OCI-LY1 (cell line): ENCODE results near the gene GDF7.

Experiments
- H2AFZ ChIP-seq: fragments of 200-600 bp; sonication (generic), shearing (Covaris generic); 2 replicates; pipeline ENCODE4 v1.6.0; 2014; ENCODE audit warnings: antibody characterized with exemption, mild to moderate bottlenecking, low read length
- H3F3A ChIP-seq: fragments of 200-600 bp; sonication (generic), shearing (Covaris generic); 2 replicates; pipeline ENCODE4 v1.6.0; 2014; ENCODE audit warnings: mild to moderate bottlenecking, antibody characterized with exemption, low read length, moderate library complexity; ENCODE audit not compliant: insufficient read depth
- H3K27ac ChIP-seq: fragments of 200-600 bp; sonication (generic); 2 replicates; pipeline ENCODE4 v1.5.1; 2014; ENCODE audit warnings: low read length, mixed run types, mild to moderate bottlenecking, low read depth; ENCODE audit not compliant: poor library complexity, severe bottlenecking
- H3K27me3 ChIP-seq: fragments of 200-600 bp; sonication (generic); 2 replicates; pipeline ENCODE4 v1.6.0; 2014; ENCODE audit warnings: antibody characterized with exemption, mild to moderate bottlenecking, low read length, moderate library complexity; ENCODE audit not compliant: insufficient read depth
- H3K36me3 ChIP-seq: fragments of 200-600 bp; sonication (generic); 2 replicates; pipeline ENCODE4 v1.6.1; 2014; ENCODE audit warnings: mild to moderate bottlenecking, antibody characterized with exemption, low read length, moderate library complexity, mixed read lengths; ENCODE audit not compliant: insufficient read depth
- H3K4me1 ChIP-seq: fragments of 200-600 bp; sonication (generic); 2 replicates; pipeline ENCODE4 v1.5.1; 2014; ENCODE audit warnings: mild to moderate bottlenecking, low read length, moderate library complexity; ENCODE audit not compliant: insufficient read depth, severe bottlenecking
- H3K4me2 ChIP-seq: fragments of 200-600 bp; sonication (generic), shearing (Covaris generic); 2 replicates; pipeline ENCODE4 v1.6.1; 2014; ENCODE audit warnings: low read length
- H3K4me3 ChIP-seq: fragments of 200-600 bp; sonication (generic); 2 replicates; pipeline ENCODE4 v1.5.1; 2014; ENCODE audit warnings: low read length, low read depth, mild to moderate bottlenecking, mixed read lengths; ENCODE audit not compliant: poor library complexity, severe bottlenecking
- H3K79me2 ChIP-seq: fragments of 200-600 bp; shearing (Covaris generic); 2 replicates; pipeline ENCODE4 v1.6.1; 2016; ENCODE audit warnings: mixed run types, low read length, mixed read lengths; ENCODE audit not compliant: insufficient read depth
- H3K9ac ChIP-seq: fragments of 200-600 bp; sonication (generic), shearing (Covaris generic); 2 replicates; pipeline ENCODE4 v1.6.1; 2014; ENCODE audit warnings: mild to moderate bottlenecking, low read length, mixed read lengths
- H3K9me2 ChIP-seq: fragments of 200-600 bp; sonication (generic), shearing (Covaris generic); 2 replicates; pipeline ENCODE4 v1.6.1; 2014; ENCODE audit warnings: low read depth, mild to moderate bottlenecking, low read length, mixed read lengths
- H3K9me3 ChIP-seq: fragments of 200-600 bp; shearing (Covaris generic); 2 replicates; pipeline ENCODE4 v1.6.1; 2014; ENCODE audit warnings: low read length, mixed read lengths
- H4K20me1 ChIP-seq: fragments of 200-600 bp; sonication (generic), shearing (Covaris generic); 2 replicates; pipeline ENCODE4 v1.6.0; 2016; ENCODE audit warnings: mild to moderate bottlenecking, low read length; ENCODE audit not compliant: insufficient read depth
- EZH2 ChIP-seq: fragments of 200-600 bp; sonication (generic), shearing (Covaris generic); IDR thresholded peaks from 2 replicates; pipeline ENCODE4 v1.8.0; 2017; ENCODE audit warnings: borderline replicate concordance, mixed run types, mild to moderate bottlenecking, antibody characterized with exemption, low read length, moderate library complexity, mixed read lengths
- TF ChIP-seq, protein P1 (sequence below): fragments of 200-600 bp; sonication (generic), shearing (Covaris generic); IDR thresholded peaks from 2 replicates; pipeline ENCODE4 v1.5.1; 2017; ENCODE audit warnings: mild to moderate bottlenecking, antibody characterized with exemption, low read length, moderate library complexity, mixed read lengths

GDF7 gene

DNA sequence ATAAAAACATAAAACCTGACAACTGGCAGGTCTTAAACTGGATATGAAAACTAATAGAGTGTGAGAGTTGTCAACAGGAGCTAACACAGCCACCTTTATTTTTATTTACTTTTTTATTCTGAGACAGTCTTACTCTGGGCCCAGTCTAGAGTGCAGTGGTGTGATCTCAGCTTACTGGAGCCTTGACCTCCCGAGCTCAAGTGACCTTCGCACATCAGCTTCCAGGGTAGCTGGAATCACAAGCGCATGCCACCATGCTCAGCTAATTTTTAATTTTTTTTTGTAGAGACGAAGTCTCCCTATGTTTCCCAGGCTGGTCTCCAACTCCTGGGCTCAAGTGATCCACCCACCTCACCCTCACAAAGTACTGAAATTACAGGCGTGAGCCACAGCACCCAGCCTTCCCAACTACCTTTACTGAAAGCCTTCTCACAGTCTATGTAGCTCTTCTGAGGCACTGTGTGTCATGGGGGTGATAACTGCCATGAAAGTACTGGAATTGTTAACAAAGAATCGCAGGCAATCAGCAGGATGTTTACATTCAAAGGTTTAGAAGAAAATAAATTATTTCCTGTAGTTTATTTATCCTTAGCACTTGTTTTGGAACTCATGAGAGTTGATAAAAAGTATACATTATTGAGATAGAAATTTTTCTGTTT is 24.3 kb downstream of the GDF7 start:
- Histone ChIP-seq H3K9ac (no peak overlapping the region), H3K27ac (no peak overlapping the region), H3K4me2 (no peak overlapping the region), H3K36me3 (peaks cover 44% of the 10 kb centered on the region), H3K9me3 (no peaks in the 10 kb centered on the region), H3K27me3 (no peaks in the 10 kb centered on the region), H3K79me2 (no peaks in the 10 kb centered on the region), H3K9me2 (no peaks in the 10 kb centered on the region), H3K4me3 (no peak overlapping the region), H4K20me1 (no peaks in the 10 kb centered on the region), H3K4me1 (no peaks in the 10 kb centered on the region), H3F3A (no peaks in the 10 kb centered on the region), H2AFZ (no peak overlapping the region)
- no peak for TF ChIP-seq EZH2
- TF ChIP-seq, protein P1, sequence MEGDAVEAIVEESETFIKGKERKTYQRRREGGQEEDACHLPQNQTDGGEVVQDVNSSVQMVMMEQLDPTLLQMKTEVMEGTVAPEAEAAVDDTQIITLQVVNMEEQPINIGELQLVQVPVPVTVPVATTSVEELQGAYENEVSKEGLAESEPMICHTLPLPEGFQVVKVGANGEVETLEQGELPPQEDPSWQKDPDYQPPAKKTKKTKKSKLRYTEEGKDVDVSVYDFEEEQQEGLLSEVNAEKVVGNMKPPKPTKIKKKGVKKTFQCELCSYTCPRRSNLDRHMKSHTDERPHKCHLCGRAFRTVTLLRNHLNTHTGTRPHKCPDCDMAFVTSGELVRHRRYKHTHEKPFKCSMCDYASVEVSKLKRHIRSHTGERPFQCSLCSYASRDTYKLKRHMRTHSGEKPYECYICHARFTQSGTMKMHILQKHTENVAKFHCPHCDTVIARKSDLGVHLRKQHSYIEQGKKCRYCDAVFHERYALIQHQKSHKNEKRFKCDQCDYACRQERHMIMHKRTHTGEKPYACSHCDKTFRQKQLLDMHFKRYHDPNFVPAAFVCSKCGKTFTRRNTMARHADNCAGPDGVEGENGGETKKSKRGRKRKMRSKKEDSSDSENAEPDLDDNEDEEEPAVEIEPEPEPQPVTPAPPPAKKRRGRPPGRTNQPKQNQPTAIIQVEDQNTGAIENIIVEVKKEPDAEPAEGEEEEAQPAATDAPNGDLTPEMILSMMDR = no peak

DNA sequence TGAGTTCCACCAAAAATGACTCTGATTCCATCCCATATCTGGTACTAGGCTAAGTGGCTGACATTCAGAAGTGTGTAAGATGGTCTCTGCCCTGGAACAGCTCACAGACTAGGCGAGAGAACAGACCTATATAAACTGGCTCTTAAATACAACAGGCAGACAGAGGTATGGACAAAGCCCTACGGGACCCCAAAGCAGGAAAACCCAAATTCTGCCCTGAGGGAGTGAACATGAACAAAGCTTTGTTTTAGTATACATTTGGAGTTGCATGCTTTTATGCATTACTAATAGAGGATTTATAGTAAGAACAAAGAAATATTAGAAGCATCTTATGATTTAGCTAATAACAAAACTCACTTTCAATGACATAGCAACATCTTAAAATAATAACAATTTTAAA is 25.1 kb downstream of the GDF7 start:
- no peak overlapping the region for H3K4me2 ChIP-seq
- no peaks in the 10 kb centered on the region for H4K20me1 ChIP-seq
- H3K4me1 ChIP-seq = no peaks in the 10 kb centered on the region
- no peaks in the 10 kb centered on the region for H3K79me2 ChIP-seq
- H3F3A ChIP-seq = no peaks in the 10 kb centered on the region
- H3K9me2 ChIP-seq = no peaks in the 10 kb centered on the region
- TF ChIP-seq EZH2 = no peak
- TF ChIP-seq, protein P1 = no peak
- no peak overlapping the region for H3K27ac ChIP-seq
- peaks cover 36% of the 10 kb centered on the region for H3K36me3 ChIP-seq
- no peak overlapping the region for H3K9ac ChIP-seq
- no peak overlapping the region for H3K4me3 ChIP-seq
- no peaks in the 10 kb centered on the region for H3K27me3 ChIP-seq
- H3K9me3 ChIP-seq = no peaks in the 10 kb centered on the region
- H2AFZ ChIP-seq = no peak overlapping the region

DNA sequence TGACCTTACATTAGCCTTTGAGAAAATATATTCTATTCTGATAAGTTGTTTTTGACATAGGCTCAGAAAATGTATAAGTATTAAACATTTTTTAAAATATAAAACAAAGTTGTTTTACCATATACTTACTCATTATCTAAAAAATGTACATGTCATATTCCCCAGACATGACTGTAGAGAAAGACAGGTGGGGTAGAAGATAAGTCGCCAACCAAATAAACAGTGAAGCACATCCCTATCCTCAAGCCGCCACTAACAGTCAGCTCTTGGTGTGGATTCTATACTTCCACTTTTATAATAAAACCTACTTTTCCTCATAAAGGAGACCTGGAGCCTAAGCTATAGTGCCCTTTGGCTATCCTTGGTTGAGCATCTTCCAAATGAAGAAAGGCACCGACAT is 26.4 kb downstream of the GDF7 start:
- Histone ChIP-seq H3F3A (no peaks in the 10 kb centered on the region), H3K36me3 (peaks cover 29% of the 10 kb centered on the region), H4K20me1 (no peaks in the 10 kb centered on the region), H3K79me2 (no peaks in the 10 kb centered on the region), H3K4me3 (no peak overlapping the region), H3K9me2 (no peaks in the 10 kb centered on the region), H3K4me1 (no peaks in the 10 kb centered on the region), H3K4me2 (no peak overlapping the region), H3K9me3 (no peaks in the 10 kb centered on the region), H3K27ac (no peak overlapping the region), H3K9ac (no peak overlapping the region), H2AFZ (no peak overlapping the region), H3K27me3 (no peaks in the 10 kb centered on the region)
- no peak for TF ChIP-seq EZH2
- TF ChIP-seq, protein P1 = no peak
